Activated naive CD8-positive, alpha-beta T cell (primary cell): ENCODE results near the gene MARCHF2.
"Not testable (repeated sequence)": the region's sequence is repeated elsewhere in the genome, so short reads cannot be mapped to it uniquely, and the experiment has no call there.

ENCODE experiments used
- H3K27ac Mint-ChIP-seq: one replicate; pipeline ENCODE4 v1.8.0; 2021; ENCODE audit warnings: mixed read lengths
- H3K27me3 Mint-ChIP-seq: one replicate; pipeline ENCODE4 v1.8.0; 2021; ENCODE audit warnings: mixed read lengths
- H3K36me3 Mint-ChIP-seq: one replicate; pipeline ENCODE4 v1.8.0; 2021; ENCODE audit warnings: mixed read lengths
- H3K4me1 Mint-ChIP-seq: one replicate; pipeline ENCODE4 v1.8.0; 2021; ENCODE audit warnings: low read depth, mixed read lengths
- H3K4me3 Mint-ChIP-seq: one replicate; pipeline ENCODE4 v1.8.0; 2021; ENCODE audit warnings: mild to moderate bottlenecking, mixed read lengths
- H3K9me3 Mint-ChIP-seq: one replicate; pipeline ENCODE4 v1.8.0; 2021; ENCODE audit warnings: low read depth, mixed read lengths

The MARCHF2 gene

DNA sequence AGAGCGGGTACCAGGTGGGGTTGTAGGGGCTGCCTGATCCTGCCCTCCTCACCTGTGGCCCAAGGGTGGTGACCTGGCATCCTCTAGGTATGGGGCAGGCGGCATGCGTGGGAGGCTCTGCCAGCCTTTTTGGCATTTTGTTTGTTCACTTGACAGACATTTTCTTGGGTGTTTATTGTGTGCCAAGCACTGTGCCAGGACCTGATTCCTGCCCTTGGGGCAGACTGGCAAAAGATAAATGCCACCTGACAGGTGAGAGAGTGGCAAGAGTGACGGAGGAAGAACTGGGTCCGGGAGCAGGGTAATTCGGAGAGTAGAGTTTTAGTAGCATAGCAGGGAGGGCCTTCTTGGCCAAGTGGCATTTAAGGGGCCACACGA lies 16.9 kb upstream of the MARCHF2 start:
- Mint-ChIP-seq H3K4me1 (peaks cover 30% of the 10 kb centered on the region), H3K36me3 (no peaks in the 10 kb centered on the region), H3K4me3 (no peak overlapping the region), H3K27me3 (no peaks in the 10 kb centered on the region), H3K27ac (no peak overlapping the region), H3K9me3 (no peaks in the 10 kb centered on the region)

- H3K36me3 Mint-ChIP-seq = no peaks in the 10 kb centered on the region
- H3K9me3 Mint-ChIP-seq = no peaks in the 10 kb centered on the region
- no peaks in the 10 kb centered on the region for H3K27me3 Mint-ChIP-seq
- no peak overlapping the region for H3K27ac Mint-ChIP-seq
- no peak overlapping the region for H3K4me3 Mint-ChIP-seq
- H3K4me1 Mint-ChIP-seq = peaks cover 28% of the 10 kb centered on the region
These were observed 16.4 kb upstream of the MARCHF2 start for GRCh38 chr19:8396563-8397203.

GRCh38 chr19:8397271-8397670 lies 15.8 kb upstream of the MARCHF2 start:
- H3K36me3 Mint-ChIP-seq = no peaks in the 10 kb centered on the region
- H3K27me3 Mint-ChIP-seq = no peaks in the 10 kb centered on the region
- H3K4me3 Mint-ChIP-seq = no peak overlapping the region
- H3K9me3 Mint-ChIP-seq = no peaks in the 10 kb centered on the region
- peaks cover 23% of the 10 kb centered on the region for H3K4me1 Mint-ChIP-seq
- H3K27ac Mint-ChIP-seq = peak overlapping the region; percentile 28

DNA sequence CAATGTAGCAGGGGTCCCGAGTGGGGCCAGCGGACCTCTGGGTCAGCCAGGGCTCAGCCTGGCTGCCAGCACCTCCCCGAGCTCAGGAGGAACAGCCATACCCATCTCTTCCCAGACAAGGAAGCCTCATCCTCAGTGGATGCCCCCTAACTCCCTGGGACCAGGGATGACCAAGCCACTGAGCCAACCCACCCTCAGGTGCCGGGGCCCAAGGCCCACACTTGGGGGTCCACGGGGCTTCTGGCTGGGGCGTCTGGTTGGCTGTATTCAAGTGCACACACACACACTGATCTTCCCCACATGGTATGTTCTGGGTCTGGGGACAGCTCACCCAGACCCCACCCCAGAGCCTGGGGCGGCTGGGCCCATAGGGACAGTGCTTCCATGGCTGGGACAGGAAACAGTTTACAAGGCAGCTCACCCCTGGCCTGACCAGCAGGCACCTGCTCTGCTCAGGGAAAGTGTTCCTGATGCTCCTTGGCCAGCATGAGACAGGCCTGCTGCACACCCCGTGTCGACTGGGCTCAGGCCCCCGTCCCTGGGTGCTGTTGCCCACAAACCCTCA lies 15.3 kb upstream of the MARCHF2 start:
- Mint-ChIP-seq H3K27me3 (no peaks in the 10 kb centered on the region), H3K4me3 (no peak overlapping the region), H3K4me1 (peaks cover 22% of the 10 kb centered on the region), H3K36me3 (no peaks in the 10 kb centered on the region), H3K9me3 (no peaks in the 10 kb centered on the region), H3K27ac (no peak overlapping the region)

DNA sequence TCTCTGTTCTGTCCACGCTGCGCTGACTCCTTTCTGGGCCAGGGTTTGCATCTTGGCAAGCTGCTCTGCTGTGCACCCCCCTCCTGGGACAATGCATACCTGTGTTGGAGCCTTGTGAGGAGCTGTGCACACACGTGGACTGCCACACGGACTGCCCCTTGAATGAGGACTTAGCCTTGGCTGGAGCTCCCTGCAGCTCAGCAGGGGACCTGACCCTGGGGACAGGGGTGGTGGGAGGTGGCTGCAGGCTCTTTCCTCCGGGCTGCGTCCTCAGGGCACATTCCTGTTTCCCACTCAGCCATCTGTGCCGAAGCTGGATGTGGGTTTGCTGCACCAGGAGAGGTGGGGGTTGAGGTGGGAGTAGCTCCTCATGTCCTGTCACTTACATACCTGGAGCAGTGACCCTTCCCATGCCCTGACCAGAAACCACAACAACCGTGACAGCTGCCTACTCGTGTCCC lies 14.8 kb upstream of the MARCHF2 start:
- no peaks in the 10 kb centered on the region for H3K9me3 Mint-ChIP-seq
- H3K27me3 Mint-ChIP-seq = no peaks in the 10 kb centered on the region
- H3K36me3 Mint-ChIP-seq = no peaks in the 10 kb centered on the region
- peaks cover 18% of the 10 kb centered on the region for H3K4me1 Mint-ChIP-seq
- no peak overlapping the region for H3K27ac Mint-ChIP-seq
- no peak overlapping the region for H3K4me3 Mint-ChIP-seq

DNA sequence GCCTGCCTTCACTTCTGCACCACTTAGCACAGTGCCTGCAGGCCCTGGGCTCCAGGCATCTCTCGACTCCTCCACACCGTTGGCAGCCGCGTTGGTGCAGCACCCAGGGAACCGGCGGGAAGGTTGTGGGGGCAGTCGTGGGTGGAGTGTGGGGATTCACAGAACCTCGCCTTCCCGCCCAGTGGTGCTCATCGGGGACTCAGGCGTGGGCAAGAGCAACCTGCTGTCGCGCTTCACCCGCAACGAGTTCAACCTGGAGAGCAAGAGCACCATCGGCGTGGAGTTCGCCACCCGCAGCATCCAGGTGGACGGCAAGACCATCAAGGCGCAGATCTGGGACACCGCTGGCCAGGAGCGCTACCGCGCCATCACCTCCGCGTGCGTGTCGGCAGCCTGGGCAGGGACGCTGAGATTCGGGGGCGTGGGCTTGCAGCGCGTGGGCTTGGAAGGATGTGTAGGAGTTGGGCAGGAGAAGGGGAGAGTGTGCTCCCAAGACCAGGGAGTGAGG lies 13.4 kb upstream of the MARCHF2 start:
- Mint-ChIP-seq H3K27ac (no peak overlapping the region), H3K9me3 (no peaks in the 10 kb centered on the region), H3K27me3 (no peaks in the 10 kb centered on the region), H3K4me3 (no peak overlapping the region), H3K36me3 (no peaks in the 10 kb centered on the region), H3K4me1 (peaks cover 15% of the 10 kb centered on the region)

DNA sequence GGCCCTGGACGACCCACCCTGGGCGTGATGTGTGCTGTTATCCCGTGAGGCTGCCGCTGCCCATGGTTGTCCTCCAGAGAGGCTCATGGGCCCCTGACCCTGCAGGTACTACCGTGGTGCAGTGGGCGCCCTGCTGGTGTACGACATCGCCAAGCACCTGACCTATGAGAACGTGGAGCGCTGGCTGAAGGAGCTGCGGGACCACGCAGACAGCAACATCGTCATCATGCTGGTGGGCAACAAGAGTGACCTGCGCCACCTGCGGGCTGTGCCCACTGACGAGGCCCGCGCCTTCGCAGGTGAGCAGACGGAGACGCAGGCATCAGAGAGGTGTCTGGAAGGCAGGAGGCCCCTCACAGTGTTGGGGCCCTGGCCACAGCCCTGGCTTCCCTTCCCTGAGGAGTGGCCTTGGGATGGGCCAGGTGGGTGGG lies 11.1 kb upstream of the MARCHF2 start:
- Mint-ChIP-seq H3K36me3 (no peaks in the 10 kb centered on the region), H3K27me3 (no peaks in the 10 kb centered on the region), H3K4me3 (no peak overlapping the region), H3K9me3 (no peaks in the 10 kb centered on the region), H3K4me1 (peaks cover 6% of the 10 kb centered on the region), H3K27ac (no peak overlapping the region)

DNA sequence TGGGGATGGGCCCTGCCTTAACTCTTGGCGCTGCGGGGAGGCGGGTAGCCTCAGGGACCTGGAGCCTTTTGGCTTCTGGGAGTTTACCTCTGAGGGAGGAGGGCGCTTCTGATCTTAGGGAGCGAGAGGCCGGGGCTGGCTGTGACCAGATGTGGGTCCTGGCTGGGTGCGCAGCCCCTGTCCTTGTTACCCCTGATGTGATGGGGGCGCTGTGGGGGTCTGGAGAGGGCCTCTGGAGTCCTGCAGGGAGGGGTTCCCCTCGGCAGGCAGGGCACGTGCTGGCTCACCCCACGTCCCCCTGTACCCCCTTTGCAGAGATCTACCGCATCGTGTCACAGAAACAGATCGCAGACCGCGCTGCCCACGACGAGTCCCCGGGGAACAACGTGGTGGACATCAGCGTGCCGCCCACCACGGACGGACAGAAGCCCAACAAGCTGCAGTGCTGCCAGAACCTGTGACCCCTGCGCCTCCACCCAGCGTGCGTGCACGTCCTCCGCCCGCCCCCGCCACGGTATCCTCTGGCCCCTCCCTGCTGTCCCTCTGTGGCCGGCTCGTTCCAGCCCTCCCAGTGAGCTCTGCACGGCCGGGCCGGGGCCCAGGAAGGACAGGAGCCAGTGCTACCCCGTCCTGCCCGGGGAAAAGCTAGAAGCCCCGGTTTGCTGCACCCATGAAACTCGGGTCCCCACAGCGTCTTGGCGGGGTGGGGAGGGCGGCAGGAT lies 9.8 kb upstream of the MARCHF2 start:
- Mint-ChIP-seq H3K9me3 (no peaks in the 10 kb centered on the region), H3K27me3 (no peaks in the 10 kb centered on the region), H3K4me1 (peaks cover 1% of the 10 kb centered on the region), H3K27ac (no peak overlapping the region), H3K4me3 (no peak overlapping the region), H3K36me3 (no peaks in the 10 kb centered on the region)

GRCh38 chr19:8403820-8404109 lies 9.3 kb upstream of the MARCHF2 start:
- Mint-ChIP-seq H3K27ac (no peak overlapping the region), H3K9me3 (no peaks in the 10 kb centered on the region), H3K4me3 (no peak overlapping the region), H3K4me1 (no peaks in the 10 kb centered on the region), H3K27me3 (no peaks in the 10 kb centered on the region), H3K36me3 (no peaks in the 10 kb centered on the region)

- no peaks in the 10 kb centered on the region for H3K27me3 Mint-ChIP-seq
- no peaks in the 10 kb centered on the region for H3K4me1 Mint-ChIP-seq
- H3K36me3 Mint-ChIP-seq = no peaks in the 10 kb centered on the region
- no peak overlapping the region for H3K27ac Mint-ChIP-seq
- no peak overlapping the region for H3K4me3 Mint-ChIP-seq
- no peaks in the 10 kb centered on the region for H3K9me3 Mint-ChIP-seq
These were observed 8.5 kb upstream of the MARCHF2 start for GRCh38 chr19:8404391-8405151.

- not testable (repeated sequence) for H3K36me3 Mint-ChIP-seq, H3K9me3 Mint-ChIP-seq, H3K4me3 Mint-ChIP-seq, H3K27ac Mint-ChIP-seq, H3K4me1 Mint-ChIP-seq, H3K27me3 Mint-ChIP-seq
These were observed 2.4 kb upstream of the MARCHF2 start for GRCh38 chr19:8410718-8411117.

DNA sequence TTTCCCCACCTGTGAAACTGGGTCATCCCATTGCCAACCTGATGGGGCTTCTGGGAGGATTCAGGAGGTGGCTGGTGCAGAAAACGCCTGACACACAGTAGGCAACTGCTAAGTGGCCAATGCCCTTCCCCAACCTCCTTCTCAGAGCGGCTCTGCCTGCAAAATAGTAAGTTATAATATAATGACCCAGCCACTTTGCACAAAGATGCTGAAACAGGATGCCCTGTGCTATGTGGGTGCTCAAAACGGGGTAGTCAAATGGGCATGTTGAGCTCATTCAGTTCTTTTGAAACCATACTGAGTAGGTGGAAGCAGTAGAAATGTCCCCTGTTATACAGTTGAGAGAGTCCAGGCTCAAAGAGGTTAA lies 507 bp downstream of the MARCHF2 start:
- Mint-ChIP-seq H3K4me1 (peaks cover 8% of the 10 kb centered on the region), H3K36me3 (no peaks in the 10 kb centered on the region), H3K27me3 (no peaks in the 10 kb centered on the region), H3K9me3 (no peaks in the 10 kb centered on the region), H3K27ac (no peak overlapping the region), H3K4me3 (peak overlapping the region; percentile 77)

DNA sequence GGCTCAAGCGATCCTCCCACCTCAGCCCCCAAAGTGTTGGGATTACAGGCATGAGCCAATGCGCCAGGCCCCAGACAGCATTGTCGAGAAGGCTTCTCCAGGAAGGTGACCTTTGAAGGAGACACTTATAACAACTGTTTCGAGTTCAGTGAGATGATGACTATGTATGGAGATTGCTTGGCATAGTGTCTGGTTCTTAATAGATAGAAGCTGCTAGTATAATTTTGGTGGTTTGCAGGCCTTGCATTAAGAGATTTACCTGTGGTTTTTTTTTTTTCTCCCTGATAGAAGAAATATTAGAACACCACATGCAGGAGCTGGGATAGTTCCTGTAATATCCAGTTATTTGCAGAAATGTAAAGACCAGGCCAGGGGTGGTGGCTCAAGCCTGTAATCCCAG lies 3.7 kb downstream of the MARCHF2 start:
- H3K27me3 Mint-ChIP-seq = no peaks in the 10 kb centered on the region

GRCh38 chr19:8421484-8422461 lies 8.7 kb downstream of the MARCHF2 start:
- Mint-ChIP-seq H3K36me3 (peaks cover 3% of the 10 kb centered on the region), H3K27ac (no peak overlapping the region), H3K4me3 (no peak overlapping the region), H3K27me3 (no peaks in the 10 kb centered on the region), H3K9me3 (no peaks in the 10 kb centered on the region), H3K4me1 (no peaks in the 10 kb centered on the region)

More for the DNA sequence above, 3.7 kb downstream of the MARCHF2 start:
- Mint-ChIP-seq H3K27ac (no peak overlapping the region), H3K36me3 (no peaks in the 10 kb centered on the region), H3K4me1 (peaks cover 6% of the 10 kb centered on the region), H3K9me3 (no peaks in the 10 kb centered on the region), H3K4me3 (no peak overlapping the region)
